T47D (cell line): Measurements from ENCODE around the gene LRMDA.

ENCODE experiments used
- DNase-seq, 2 experiments: peaks; one replicate each; pipeline versions ENCODE4 v3.0.0 to v3.0.0-alpha.2; 2011 to 2012; ENCODE audit warnings: low read depth in 1 of 2, low spot score in 1 of 2
- JUND ChIP-seq: IDR thresholded peaks from 2 replicates; pipeline ENCODE4 v1.6.1; 2012; ENCODE audit warnings: low read depth
- in situ Hi-C: cut with HindIII; loops from 2 replicates; pipeline ENCODE4 v1.10.0; 2016; ENCODE audit warnings: low sequenced_read_pairs, low pct_unique_long_range_greater_than_20kb

Gene LRMDA

DNA sequence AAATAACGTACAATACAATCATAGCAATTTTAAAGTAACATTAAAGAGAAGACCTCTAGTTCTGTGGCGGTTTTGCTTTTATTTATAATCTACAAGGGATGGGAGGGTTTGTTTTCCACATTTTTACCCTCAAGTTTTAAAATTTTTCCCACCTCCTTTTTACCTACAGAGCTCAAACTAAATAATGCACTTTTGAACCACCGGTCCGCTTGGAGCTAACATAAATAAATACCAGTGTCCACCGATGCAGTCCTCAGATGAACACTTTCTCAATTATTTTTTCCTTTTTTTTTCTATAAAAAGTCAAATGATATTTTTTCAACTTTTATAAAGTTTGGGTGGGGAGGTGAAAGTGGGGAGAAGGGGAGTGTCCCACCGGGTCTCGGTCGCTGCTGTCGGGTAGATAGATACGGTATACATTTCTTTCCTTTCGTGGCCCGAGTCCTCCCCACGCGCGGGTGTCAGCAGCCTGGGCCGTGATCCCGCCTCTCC is 33.2 kb upstream of the LRMDA start:
- in situ Hi-C loops: no loop called here
- no peak for TF ChIP-seq JUND
- DNase-seq: no peak

DNA sequence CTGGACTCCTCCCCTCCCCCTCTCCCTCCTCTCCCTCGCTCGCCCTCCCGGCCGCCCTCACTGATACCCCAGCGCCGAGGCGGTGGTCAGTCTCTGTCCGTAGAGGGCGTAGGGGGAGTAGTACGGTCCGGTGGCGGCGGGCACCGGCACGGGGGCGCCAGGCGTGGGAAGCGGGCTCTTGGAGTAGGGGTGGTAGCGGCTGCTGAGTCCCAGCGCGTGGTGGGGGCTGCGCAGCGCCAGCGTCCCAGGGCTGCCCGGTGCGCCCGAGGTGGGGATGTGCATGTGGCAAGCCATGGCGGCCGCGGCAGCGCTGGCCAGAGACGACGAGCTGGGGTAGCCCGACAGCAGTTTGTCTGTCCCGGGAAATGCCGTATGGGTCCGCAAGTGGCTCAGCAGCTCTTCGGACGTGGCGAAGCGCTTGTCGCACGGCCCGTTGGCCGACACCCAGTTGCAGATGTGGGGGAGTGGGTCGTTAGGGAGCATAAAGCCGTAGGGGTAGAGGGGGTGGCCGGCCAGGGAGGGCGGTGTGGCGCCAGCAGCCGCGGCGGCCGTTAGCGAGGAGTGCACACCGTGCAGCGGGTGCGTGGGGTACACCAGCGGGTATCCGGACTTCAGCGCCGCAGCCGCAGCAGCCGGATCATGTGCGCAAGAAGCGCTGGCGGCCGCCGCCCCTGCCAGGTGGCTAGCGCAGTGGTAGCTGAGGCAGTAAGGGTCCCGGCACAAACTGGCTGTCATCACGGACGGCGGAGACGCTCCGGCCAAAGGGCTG is 32.5 kb upstream of the LRMDA start:
- in situ Hi-C loops: no loop called here
- no peak for TF ChIP-seq JUND

DNA sequence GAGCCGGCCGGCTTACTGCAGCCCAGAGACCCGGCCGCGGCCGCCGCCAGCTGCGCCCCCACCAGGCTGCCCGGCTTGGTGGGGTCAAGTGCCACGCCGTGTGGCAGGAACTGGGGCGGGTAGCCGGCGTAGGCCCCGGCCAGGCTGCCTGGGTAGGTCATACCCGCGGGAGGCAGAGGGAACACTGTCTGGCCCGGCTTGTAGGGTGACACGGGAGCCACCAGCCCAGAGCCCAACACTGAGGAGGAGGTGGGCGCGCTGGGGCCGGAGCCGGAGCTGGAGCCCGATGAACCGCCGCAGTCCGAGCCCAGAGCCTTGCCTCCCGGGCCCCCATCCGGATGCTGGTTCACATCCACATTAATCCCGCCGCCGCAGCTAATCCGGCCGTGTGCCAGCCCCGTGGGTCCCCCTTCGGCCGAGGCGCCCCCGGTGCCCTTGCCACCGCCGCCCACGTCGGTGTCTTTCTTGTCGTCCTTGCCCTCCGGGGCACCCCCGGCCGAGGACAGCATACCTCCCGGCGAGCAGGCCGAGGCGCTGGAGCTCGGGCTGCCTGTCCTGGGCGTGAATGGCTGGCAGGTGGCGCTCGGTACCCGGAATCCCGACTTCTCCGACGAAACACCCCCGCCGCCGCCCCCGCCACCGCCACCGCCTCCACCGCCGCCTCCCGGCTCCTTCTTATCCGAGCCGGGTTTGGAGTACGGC is 31.8 kb upstream of the LRMDA start:
- peak; percentile 82 to 94 for DNase-seq
- no peak for TF ChIP-seq JUND
- in situ Hi-C loops: no loop called here

More for the DNA sequence above, 32.5 kb upstream of the LRMDA start:
- DNase-seq: no peak

DNA sequence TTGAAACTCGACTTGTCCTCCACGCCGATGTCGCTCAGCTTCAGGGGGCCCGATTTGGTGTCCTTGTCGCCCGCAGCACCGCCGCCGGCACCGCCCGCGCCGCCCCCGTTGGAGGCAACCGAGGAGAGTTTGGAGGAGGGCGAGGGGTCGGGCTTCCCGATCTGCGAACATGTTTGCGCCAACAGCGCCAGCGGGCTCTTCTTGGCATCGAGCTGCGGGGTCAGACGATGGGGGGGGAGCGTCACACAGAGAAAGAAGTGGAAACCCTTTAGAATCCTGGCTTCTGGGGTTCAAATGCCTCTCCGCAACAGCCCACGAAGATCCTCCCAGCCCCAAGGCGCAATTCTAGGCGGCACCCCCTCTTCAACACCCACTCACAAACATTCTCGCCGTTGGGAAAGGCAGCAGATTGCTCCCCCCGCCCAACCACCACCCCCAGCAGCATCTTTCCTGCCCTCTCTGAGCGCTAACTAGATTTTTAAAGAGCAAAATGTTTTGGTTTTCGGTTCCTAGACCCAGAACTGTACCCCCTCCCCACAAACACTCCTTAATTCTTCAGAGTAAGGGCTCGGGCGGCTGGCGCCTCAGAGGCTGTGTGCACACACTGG is 31.2 kb upstream of the LRMDA start:
- peak in 1 of 2 experiments; percentile 64 for DNase-seq
- in situ Hi-C loops: no loop called here
- TF ChIP-seq JUND: no peak

DNA sequence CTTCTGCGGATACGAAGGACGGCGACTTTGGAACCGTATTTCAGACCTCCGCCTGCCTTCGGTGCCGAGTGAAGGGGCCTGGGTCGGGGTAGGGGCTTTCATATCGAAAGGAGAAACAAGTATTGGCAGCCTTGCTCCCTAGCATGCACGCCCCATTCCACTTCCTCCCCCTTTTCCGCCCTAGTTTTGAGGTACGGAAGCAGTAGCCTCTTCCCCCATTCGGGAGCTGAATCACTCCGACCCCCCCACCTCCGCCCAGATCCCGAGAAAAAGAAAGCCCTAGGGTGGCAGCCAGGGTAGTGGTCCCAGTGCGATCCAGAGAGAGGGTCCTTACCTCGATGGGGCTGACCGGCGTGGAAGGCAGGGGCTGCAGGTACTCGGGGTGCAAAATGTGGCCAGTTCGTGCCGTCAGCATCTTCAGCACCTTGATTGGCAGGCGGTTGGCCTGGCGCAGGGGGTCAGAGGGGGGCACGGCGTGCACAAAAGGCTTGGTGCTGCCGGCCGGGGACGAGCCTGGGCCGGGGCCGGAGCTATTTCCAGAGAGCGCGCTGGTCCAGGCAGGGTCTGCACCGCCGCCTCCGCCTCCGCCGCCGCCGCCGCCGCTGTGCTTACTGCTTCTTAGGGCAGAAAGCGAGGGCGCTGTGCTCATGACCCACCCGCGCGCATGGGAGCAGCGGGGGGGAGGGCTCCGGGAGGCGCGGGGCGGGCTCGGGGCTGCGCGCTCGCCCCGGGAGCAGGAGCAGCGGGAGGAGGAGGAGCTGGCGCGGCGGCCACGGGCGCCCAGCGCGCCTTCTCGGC is 30.5 kb upstream of the LRMDA start:
- TF ChIP-seq JUND: no peak
- in situ Hi-C loops: no loop called here
- DNase-seq: peak; percentile 74 to 83

DNA sequence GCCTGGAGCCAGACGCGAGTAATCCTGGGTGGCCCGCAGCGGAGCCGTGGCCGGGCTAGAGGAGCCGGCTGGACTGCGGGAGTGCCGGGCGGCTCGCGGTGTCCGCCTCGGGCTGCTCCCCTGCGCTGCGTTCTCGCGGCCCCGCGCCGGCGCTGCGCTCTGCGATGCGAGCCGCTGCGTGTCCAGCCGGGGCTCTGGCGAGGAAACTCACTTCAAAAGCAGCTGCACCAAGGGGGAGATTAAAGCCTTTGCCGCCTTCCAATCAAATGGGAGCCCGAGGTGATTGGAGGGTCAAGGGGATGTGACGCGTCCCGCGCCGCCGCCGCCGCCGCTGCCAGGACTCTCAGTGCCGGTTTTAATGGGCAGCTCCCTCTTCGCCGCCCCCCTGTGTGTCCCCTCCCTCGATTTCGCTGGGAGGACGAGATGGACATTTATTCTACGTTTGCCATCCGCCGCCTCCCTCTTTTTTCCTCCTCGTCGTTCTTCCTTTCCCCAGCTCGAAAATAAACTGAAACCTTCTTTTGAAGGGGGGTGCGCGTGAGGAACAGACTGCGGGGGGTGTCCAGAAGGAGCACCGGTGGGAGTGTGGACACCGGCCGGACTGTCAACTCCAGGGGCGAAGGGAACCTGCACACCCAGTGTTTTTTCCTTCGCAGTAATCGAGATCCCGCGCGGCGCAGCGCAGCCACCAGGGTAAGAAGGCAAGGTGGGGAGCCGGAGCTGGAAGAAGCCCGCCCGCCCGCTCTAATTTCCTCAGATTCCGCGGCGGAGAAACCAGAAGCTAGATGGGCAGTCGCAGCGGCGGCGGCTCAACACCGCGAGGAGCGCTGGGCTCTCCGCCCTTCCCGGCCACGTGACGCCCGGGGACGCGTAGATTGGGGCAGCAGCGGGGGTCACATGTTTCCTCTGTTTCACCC is 29.6 kb upstream of the LRMDA start, which contains the start of gene ZNF503:
TSS of gene ZNF503 (minus strand) at position 196 of the 917 bp plus-strand sequence. CDS start 345 bp downstream, outside the sequence.
- peak; percentile 98 to 100 for DNase-seq
- TF ChIP-seq JUND: no peak
- in situ Hi-C loops: no loop called here

DNA sequence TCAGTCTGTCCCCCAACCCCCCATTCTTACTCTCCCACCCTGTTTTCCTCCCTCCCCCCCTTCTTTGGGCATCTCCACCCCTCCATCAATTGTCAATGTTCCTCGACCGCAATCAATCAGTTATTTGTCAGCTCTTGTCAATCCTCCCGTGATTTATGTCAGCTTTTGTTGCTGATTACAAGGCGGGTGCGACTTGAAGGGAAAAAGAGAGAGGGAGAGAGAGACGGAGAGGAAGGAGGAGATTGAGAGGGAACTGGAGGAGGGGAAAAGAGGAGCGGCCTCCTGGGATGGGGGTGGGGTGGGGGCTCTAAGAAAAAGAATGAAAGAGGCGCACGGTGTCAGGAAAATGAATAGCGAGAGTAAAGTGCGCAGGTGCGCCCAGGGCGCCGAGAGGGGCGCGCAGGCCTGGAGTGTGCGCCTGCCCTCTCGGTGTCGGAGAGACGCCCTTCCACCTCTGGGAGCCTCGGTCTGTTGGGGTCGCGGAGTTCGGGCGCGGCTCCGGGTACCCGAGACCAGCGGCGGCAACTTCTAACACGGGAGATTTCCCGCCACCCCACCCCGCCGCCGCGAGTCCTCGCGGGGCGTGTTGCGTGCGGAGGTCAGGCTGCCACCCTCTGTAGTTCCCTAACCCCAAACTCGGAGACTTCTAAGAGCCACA is 28.8 kb upstream of the LRMDA start:
- in situ Hi-C loops: no loop called here
- TF ChIP-seq JUND: no peak
- peak; percentile 23 to 62 for DNase-seq

DNA sequence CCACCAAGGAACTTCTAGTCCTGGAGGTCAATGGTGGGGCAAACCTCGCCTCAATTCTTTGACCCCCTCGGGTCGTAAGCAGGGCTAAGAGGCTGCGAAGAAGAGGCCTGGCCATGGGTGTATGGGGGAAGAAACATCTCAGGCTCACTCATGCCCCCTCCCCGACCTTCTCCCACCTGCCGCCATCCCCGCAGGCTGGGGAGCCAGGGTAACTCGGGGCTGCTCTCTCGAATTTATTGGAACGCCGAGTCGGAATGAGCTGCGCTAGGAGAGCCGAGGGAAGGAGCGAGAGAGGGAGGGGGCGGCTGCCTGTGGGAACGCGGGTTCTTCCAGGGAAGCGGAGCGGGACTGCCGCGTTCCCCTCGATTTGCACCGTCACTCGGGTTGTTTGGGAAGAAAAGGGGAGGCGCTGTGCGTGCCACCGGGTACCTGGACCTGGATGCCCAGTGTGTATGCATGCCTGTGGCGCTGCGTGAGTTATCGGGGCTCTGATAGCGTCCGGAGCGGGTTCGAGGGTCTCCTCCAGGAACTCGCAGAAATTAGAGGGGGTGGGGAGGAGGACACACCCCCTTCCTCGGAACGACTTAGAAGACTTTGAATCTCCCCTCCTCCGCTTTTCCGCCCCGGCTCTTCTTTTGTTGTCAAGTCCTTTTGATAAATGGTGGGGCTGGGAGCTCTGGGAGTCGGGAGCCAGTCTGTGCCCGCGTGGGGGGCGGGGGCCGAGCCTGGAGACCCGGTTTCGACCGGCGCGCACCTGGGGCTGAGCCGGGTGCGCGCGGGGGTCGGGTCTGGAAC is 28.1 kb upstream of the LRMDA start:
- DNase-seq: peak; percentile 59 to 91

DNA sequence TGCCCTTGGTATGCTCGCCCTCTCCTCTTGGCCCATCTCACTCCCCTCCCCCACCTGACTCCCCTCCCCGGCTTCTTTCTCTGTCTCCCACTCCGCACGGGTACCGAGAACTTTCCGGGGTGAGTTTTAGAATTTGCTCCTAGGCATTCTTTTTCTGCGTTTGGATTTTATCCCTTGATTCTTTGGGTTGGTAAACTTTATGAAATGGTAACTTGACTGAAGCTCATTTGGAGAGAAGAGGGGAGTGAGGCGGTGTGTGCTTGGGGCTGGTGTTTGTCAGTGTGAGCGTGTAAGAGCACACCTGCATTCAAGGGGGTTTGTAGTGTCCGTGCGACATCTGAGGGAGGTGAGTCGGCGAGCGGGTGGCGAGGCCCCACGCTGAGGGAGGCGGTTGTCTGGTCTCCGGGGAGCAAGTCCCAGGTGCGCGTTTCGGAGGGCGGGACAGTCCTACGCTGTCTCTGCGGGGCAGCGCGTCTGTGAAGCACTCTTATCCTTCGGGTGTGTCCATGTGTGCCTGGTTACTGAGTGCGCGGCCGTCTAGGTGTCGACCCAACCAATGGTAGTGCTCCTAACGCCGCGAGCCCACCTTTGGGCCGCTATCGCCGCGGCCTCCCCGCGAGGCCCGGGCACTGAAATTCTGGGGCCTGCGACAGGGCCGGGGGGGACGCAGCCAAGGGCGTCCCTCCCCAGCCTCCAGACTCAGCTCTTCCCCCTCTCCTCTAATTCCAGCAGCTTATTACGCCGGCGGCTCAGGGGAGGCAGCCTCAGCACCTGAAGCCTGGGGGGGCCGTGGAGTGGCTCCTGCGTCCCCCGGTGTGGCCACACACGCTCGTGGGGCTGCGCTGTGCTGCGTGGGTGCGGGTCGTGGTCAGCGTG is 27.2 kb upstream of the LRMDA start:
- DNase-seq: no peak

More for the DNA sequence above, 28.1 kb upstream of the LRMDA start:
- TF ChIP-seq JUND: no peak
- in situ Hi-C loops: no loop called here

More for the DNA sequence above, 27.2 kb upstream of the LRMDA start:
- TF ChIP-seq JUND: no peak
- in situ Hi-C loops: no loop called here
